Measurements from ENCODE around the gene FGF14.
A peak's percentile ranks its signal among the peaks of the same experiment; 100 is the strongest.

Gene FGF14

GRCh38 chr13:101757446-101758039 is 644.3 kb downstream of the FGF14 start:
- peak; percentile 31 for DNase-seq

- DNase-seq = no peak
Observed at GRCh38 chr13:101755228-101755887, 646.5 kb downstream of the FGF14 start.

- no peak for DNase-seq
Observed at GRCh38 chr13:101752432-101752831, 649.4 kb downstream of the FGF14 start.

GRCh38 chr13:101751488-101751887 is 650.4 kb downstream of the FGF14 start:
- peak; percentile 62 for DNase-seq

- no peak for DNase-seq
Observed at GRCh38 chr13:101749584-101749983, 652.3 kb downstream of the FGF14 start.

- no peak for DNase-seq
Observed at GRCh38 chr13:101747039-101747438, 654.8 kb downstream of the FGF14 start.

- no peak for DNase-seq
Observed at GRCh38 chr13:101746513-101746912, 655.3 kb downstream of the FGF14 start.

- no peak for DNase-seq
Observed at GRCh38 chr13:101739382-101740178, 662.3 kb downstream of the FGF14 start.

GRCh38 chr13:101738336-101738735 is 663.5 kb downstream of the FGF14 start:
- no peak for DNase-seq

GRCh38 chr13:101736566-101736965 is 665.3 kb downstream of the FGF14 start:
- no peak for DNase-seq

GRCh38 chr13:101730420-101731000 is 671.3 kb downstream of the FGF14 start:
- no peak for DNase-seq

- DNase-seq = no peak
Observed at GRCh38 chr13:101728615-101729014, 673.2 kb downstream of the FGF14 start.

- no peak for DNase-seq
Observed at GRCh38 chr13:101728021-101728420, 673.8 kb downstream of the FGF14 start.

- DNase-seq = no peak
Observed at GRCh38 chr13:101727118-101727517, 674.7 kb downstream of the FGF14 start.

GRCh38 chr13:101726681-101727080 is 675.2 kb downstream of the FGF14 start:
- DNase-seq = no peak

- DNase-seq = no peak
Observed at GRCh38 chr13:101718496-101718895, 683.4 kb downstream of the FGF14 start.

GRCh38 chr13:101717353-101717752 is 684.5 kb downstream of the FGF14 start:
- no peak for DNase-seq

GRCh38 chr13:101714195-101714594 is 687.7 kb downstream of the FGF14 start:
- no peak for DNase-seq

GRCh38 chr13:101712026-101712348 is 689.9 kb downstream of the FGF14 start:
- no peak for DNase-seq

- no peak for DNase-seq
Observed at GRCh38 chr13:101711307-101712025, 690.4 kb downstream of the FGF14 start.

- DNase-seq = no peak
Observed at GRCh38 chr13:101709952-101710351, 691.9 kb downstream of the FGF14 start.

GRCh38 chr13:101708115-101708514 is 693.7 kb downstream of the FGF14 start:
- no peak for DNase-seq

GRCh38 chr13:101707659-101708058 is 694.2 kb downstream of the FGF14 start:
- no peak for DNase-seq
